Measurements from ENCODE around the gene CHMP4B. TPM values are rescaled to one million over a fixed set of nuclear protein-coding genes. Genes with fewer than 3 reads are reported as not detected.

CHMP4B gene
- total RNA-seq, 3 donors from 2014 or later, result 167 to 230 (median 184) TPM

- no peaks in the 10 kb centered on the region for H3K9me3 ChIP-seq
- H3K4me1 ChIP-seq (ENCODE audit: low read depth), result peaks cover 91% of the 10 kb centered on the region
- H3K4me3 ChIP-seq, result no peak overlapping the region
- no peak for ATAC-seq
- DNase-seq, result no peak
- TF ChIP-seq, protein P1, sequence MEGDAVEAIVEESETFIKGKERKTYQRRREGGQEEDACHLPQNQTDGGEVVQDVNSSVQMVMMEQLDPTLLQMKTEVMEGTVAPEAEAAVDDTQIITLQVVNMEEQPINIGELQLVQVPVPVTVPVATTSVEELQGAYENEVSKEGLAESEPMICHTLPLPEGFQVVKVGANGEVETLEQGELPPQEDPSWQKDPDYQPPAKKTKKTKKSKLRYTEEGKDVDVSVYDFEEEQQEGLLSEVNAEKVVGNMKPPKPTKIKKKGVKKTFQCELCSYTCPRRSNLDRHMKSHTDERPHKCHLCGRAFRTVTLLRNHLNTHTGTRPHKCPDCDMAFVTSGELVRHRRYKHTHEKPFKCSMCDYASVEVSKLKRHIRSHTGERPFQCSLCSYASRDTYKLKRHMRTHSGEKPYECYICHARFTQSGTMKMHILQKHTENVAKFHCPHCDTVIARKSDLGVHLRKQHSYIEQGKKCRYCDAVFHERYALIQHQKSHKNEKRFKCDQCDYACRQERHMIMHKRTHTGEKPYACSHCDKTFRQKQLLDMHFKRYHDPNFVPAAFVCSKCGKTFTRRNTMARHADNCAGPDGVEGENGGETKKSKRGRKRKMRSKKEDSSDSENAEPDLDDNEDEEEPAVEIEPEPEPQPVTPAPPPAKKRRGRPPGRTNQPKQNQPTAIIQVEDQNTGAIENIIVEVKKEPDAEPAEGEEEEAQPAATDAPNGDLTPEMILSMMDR (IDR thresholded peaks at IDR 0.05), result no peak
- no peaks in the 10 kb centered on the region for H3K36me3 ChIP-seq (ENCODE audit: low read depth)
- intact Hi-C loops (cut with DNase I, micrococcal nuclease), result no loop called here
Measured at GRCh38 chr20:33829636-33830035, 18.5 kb downstream of the CHMP4B start.

DNA sequence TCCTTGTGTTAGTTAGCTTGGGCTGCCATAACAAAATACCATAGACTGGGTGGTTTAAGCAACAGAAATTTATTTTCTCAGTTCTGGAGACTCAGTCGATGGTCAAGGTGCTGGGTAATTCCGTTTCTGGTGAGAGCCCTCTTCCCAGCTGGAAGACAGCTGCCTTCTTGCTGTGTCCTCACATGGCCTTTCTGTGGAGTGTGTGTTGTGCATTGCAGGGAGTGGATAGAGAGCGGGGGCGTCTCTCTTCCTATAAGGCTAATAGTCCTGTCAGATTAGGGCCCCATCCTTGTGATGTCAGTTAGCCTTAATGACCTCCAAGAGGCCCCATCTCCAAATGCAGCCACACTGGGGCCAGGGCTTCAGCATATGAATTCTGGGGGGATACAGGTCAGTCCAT is 19.2 kb downstream of the CHMP4B start:
- intact Hi-C loops (cut with DNase I, micrococcal nuclease), result no loop called here

GRCh38 chr20:33832103-33832804 is 21.1 kb downstream of the CHMP4B start:
- intact Hi-C loops (cut with DNase I, micrococcal nuclease), result no loop called here
- Histone ChIP-seq H3K36me3 (ENCODE audit: low read depth) (no peaks in the 10 kb centered on the region), H3K4me3 (no peak overlapping the region), H3K9me3 (no peaks in the 10 kb centered on the region), H3K4me1 (ENCODE audit: low read depth) (peaks cover 86% of the 10 kb centered on the region)
- DNase-seq (peak; percentile 82 to 84 (median 83)), ATAC-seq (peak; percentile 90)
- TF ChIP-seq, protein P1 (IDR thresholded peaks at IDR 0.05), result no peak

More for the DNA sequence above, 19.2 kb downstream of the CHMP4B start:
- H3K4me1 ChIP-seq (ENCODE audit: low read depth), result peaks cover 86% of the 10 kb centered on the region
- H3K4me3 ChIP-seq, result no peak overlapping the region
- TF ChIP-seq, protein P1 (IDR thresholded peaks at IDR 0.05), result no peak
- H3K9me3 ChIP-seq, result no peaks in the 10 kb centered on the region
- ATAC-seq (no peak), DNase-seq (no peak)
- no peaks in the 10 kb centered on the region for H3K36me3 ChIP-seq (ENCODE audit: low read depth)

DNA sequence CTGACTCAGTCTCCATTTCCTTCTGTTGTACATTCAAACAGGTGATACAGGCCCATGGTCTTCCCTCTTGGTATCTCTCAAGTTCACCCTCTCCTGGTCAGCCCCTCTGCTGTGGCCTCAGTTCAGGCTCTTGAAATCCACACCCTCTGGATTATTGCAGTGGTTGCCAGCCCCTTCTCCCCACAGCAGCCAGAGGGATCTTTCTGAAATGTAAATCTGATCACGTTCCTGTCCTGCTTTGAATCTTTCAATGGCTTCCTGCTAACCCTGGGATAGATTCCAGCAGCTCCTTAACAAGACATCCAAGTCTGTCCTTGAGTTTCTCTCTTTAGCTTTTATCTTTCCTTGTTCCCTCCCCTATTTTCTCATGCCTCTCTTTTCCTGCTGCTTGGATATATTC is 22.2 kb downstream of the CHMP4B start:
- ATAC-seq (no peak), DNase-seq (no peak)
- Histone ChIP-seq H3K4me3 (no peak overlapping the region), H3K4me1 (ENCODE audit: low read depth) (peaks cover 86% of the 10 kb centered on the region), H3K9me3 (no peaks in the 10 kb centered on the region), H3K36me3 (ENCODE audit: low read depth) (no peaks in the 10 kb centered on the region)
- intact Hi-C loops (cut with DNase I, micrococcal nuclease), result no loop called here
- TF ChIP-seq, protein P1 (IDR thresholded peaks at IDR 0.05), result no peak

DNA sequence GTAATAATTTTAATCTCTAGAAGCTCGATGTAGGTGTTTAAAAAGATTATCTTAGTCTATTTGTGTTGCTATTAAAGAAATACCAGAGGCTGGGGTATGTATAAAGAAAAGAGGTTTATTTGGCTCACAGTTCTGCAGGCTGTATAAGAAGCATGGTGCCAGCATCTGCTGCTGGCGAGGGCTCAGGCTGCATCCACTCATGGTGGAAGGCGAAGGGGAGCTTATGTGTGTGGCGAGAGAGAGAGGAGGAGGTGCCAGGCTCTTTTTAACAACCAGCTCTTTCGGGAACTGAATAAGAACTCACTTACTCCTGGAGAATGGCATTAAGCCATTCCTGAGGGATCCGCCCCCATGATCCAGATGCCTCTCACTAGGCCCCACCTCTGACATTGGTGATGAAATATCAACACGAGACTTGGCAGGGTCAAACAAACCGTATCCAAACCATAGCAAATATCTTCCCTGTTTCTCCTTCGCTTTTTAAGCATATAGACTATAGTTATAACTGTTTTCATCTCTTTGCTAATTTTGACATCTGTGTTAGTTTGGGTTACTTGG is 24.5 kb downstream of the CHMP4B start:
- no peak overlapping the region for H3K4me3 ChIP-seq
- ATAC-seq, result no peak
- TF ChIP-seq, protein P1 (IDR thresholded peaks at IDR 0.05), result no peak
- H3K4me1 ChIP-seq (ENCODE audit: low read depth), result peaks cover 87% of the 10 kb centered on the region
- no peaks in the 10 kb centered on the region for H3K9me3 ChIP-seq
- intact Hi-C loops (cut with DNase I, micrococcal nuclease), result no loop called here
- H3K36me3 ChIP-seq (ENCODE audit: low read depth), result no peaks in the 10 kb centered on the region
- no peak for DNase-seq
